Karpas-422 (cell line): ENCODE results near the gene PHB1. TPM values are rescaled to one million over a fixed set of nuclear protein-coding genes. Genes with fewer than 3 reads are reported as not detected.

Experiments
- DNase-seq: peaks from one replicate; pipeline ENCODE4 v3.0.0-alpha.2; 2015
- H2AFZ ChIP-seq: fragments of 200-600 bp; sonication (generic); 2 replicates; pipeline ENCODE4 v1.6.1; 2014; ENCODE audit warnings: antibody characterized with exemption, low read length, mixed read lengths
- H3K27ac ChIP-seq: fragments of 200-600 bp; sonication (generic); 2 replicates; pipeline ENCODE4 v1.5.1; 2014; ENCODE audit warnings: mild to moderate bottlenecking, low read length, moderate library complexity
- H3K27me3 ChIP-seq: fragments of 200-600 bp; sonication (generic); 2 replicates; pipeline ENCODE4 v1.6.1; 2014; ENCODE audit warnings: low read length, mixed read lengths
- H3K36me3 ChIP-seq: fragments of 200-600 bp; sonication (generic); 2 replicates; pipeline ENCODE4 v1.6.1; 2014; ENCODE audit warnings: low read length, mixed read lengths; ENCODE audit not compliant: insufficient read depth
- H3K4me1 ChIP-seq: fragments of 200-600 bp; sonication (generic); 2 replicates; pipeline ENCODE4 v1.6.1; 2014; ENCODE audit warnings: mild to moderate bottlenecking, low read length, mixed read lengths
- H3K4me2 ChIP-seq: fragments of 200-600 bp; sonication (generic); 2 replicates; pipeline ENCODE4 v1.6.1; 2014; ENCODE audit warnings: low read length, low read depth, mild to moderate bottlenecking; ENCODE audit not compliant: poor library complexity, severe bottlenecking
- H3K4me3 ChIP-seq: fragments of 200-600 bp; sonication (generic); 2 replicates; pipeline ENCODE4 v1.5.1; 2014; ENCODE audit warnings: mild to moderate bottlenecking, antibody characterized with exemption, low read length, mixed read lengths
- H3K79me2 ChIP-seq: fragments of 200-600 bp; sonication (generic); 2 replicates; pipeline ENCODE4 v1.6.1; 2014; ENCODE audit warnings: mild to moderate bottlenecking, low read length, mixed read lengths
- H3K9ac ChIP-seq: fragments of 200-600 bp; sonication (generic); 2 replicates; pipeline ENCODE4 v1.6.0; 2014; ENCODE audit warnings: low read length
- H3K9me2 ChIP-seq: fragments of 200-600 bp; sonication (generic), shearing (Covaris generic); replicated peaks from 2 replicates; pipeline ENCODE4 v1.6.0; 2014; ENCODE audit warnings: mild to moderate bottlenecking, low read length, moderate library complexity; ENCODE audit not compliant: insufficient read depth
- H3K9me3 ChIP-seq: fragments of 300-700, 200-600 bp; sonication (generic); 2 replicates; pipeline ENCODE4 v1.6.1; 2014; ENCODE audit warnings: low read length, mixed read lengths
- H4K20me1 ChIP-seq: fragments of 200-600 bp; sonication (generic); 2 replicates; pipeline ENCODE4 v1.6.1; 2014; ENCODE audit warnings: mild to moderate bottlenecking, antibody characterized with exemption, low read length, low read depth; ENCODE audit not compliant: insufficient read depth
- total RNA-seq: library from RNA; depleted of rRNA; stranded (reverse); fragments of >200 nt; shearing (Covaris generic); gene quantifications from 2 replicates; pipeline ENCODE4 v1.2.3, GENCODE V29; 2014; ENCODE audit warnings: low replicate concordance

The PHB1 gene
- total RNA-seq, 1 experiment from 2014 or later = 91.5 TPM

DNA sequence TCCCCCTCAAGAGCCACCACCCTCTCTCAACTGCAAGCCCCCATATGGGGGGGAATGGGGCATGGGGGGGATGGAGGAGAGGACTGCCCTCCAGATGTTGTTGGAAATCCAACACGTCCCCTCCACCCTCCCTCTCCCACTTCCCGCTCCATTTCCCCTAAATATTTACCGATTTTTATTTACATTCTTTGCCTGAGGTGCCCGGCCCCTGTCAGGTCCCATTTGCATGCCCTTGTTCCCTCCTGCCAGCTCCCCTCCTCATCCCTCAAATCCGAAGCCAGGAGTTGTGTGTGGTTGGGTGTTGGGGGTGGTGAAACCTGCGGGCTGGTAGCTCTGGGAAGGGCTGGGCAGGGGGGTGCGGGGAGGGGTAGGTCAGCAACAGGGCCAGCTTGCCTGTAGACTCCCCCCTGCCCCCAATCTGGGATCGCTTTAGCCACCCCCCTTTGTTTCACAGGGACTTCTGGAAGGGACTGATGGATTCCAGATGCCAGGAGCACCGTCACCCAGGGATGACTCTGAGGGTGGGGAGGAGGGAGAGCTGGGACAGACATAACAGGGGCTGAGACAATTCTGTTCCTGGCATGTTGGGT, 40.7 kb upstream of the PHB1 start:
- H3K27me3 ChIP-seq = no peaks in the 10 kb centered on the region
- DNase-seq = no peak
- no peak overlapping the region for H3K9ac ChIP-seq
- H3K4me3 ChIP-seq = no peak overlapping the region
- no peaks in the 10 kb centered on the region for H3K9me2 ChIP-seq
- H3K36me3 ChIP-seq = no peaks in the 10 kb centered on the region
- no peaks in the 10 kb centered on the region for H4K20me1 ChIP-seq
- H3K4me2 ChIP-seq = no peak overlapping the region
- no peaks in the 10 kb centered on the region for H3K79me2 ChIP-seq
- no peaks in the 10 kb centered on the region for H3K9me3 ChIP-seq
- no peak overlapping the region for H3K27ac ChIP-seq
- H3K4me1 ChIP-seq = no peaks in the 10 kb centered on the region
- H2AFZ ChIP-seq = no peak overlapping the region

DNA sequence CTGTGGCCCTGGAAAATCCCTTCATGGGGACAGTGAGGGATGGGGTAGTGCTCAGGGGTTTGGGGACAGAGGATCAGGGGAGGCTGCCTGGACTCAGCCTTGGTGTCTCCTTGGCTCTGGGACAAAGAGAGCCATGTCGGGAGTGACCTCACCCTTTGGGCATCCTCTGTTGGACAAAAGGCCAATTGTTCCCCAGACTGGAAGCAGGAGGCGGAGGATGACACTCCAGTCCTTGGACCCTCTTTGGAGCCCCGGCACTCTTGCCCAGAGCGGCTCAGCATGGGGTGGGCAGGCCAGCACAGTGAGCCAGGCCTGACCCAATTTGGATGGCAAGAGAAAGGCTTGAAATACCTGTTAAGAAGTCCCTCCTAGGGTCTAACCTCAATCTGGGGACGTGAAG, 39.4 kb upstream of the PHB1 start:
- no peaks in the 10 kb centered on the region for H3K9me2 ChIP-seq
- no peak overlapping the region for H3K4me3 ChIP-seq
- no peaks in the 10 kb centered on the region for H3K4me1 ChIP-seq
- no peaks in the 10 kb centered on the region for H3K9me3 ChIP-seq
- H3K9ac ChIP-seq = no peak overlapping the region
- H3K27ac ChIP-seq = no peak overlapping the region
- H3K27me3 ChIP-seq = no peaks in the 10 kb centered on the region
- no peak for DNase-seq
- no peak overlapping the region for H3K4me2 ChIP-seq
- no peak overlapping the region for H2AFZ ChIP-seq
- H3K79me2 ChIP-seq = no peaks in the 10 kb centered on the region
- H3K36me3 ChIP-seq = no peaks in the 10 kb centered on the region
- H4K20me1 ChIP-seq = no peaks in the 10 kb centered on the region

DNA sequence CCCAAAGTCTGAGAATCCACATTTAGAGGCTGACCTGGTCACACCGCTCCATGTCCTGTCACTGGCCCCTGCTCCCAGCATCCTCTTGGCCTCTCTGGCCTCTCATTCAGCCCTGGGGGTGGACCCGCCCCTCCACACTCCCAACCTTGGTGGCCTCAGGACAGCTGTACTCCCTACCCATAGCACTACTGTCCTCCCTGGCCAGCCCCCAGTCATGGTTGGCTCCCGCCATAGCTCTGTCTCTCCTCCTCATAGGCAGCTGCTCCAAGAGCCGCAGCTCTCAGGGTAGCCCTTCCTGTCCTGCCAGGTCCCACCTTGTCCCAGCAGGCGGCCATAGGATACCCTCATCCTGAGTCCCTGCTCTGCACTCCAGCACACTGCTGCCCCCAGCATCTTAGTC, 38.0 kb upstream of the PHB1 start:
- Histone ChIP-seq H3K79me2 (no peaks in the 10 kb centered on the region), H3K36me3 (no peaks in the 10 kb centered on the region), H3K4me2 (no peak overlapping the region), H3K4me3 (no peak overlapping the region), H3K4me1 (no peaks in the 10 kb centered on the region), H3K27ac (no peak overlapping the region), H3K9ac (no peak overlapping the region), H4K20me1 (no peaks in the 10 kb centered on the region), H2AFZ (no peak overlapping the region), H3K9me2 (no peaks in the 10 kb centered on the region), H3K27me3 (no peaks in the 10 kb centered on the region), H3K9me3 (no peaks in the 10 kb centered on the region)
- DNase-seq = no peak

DNA sequence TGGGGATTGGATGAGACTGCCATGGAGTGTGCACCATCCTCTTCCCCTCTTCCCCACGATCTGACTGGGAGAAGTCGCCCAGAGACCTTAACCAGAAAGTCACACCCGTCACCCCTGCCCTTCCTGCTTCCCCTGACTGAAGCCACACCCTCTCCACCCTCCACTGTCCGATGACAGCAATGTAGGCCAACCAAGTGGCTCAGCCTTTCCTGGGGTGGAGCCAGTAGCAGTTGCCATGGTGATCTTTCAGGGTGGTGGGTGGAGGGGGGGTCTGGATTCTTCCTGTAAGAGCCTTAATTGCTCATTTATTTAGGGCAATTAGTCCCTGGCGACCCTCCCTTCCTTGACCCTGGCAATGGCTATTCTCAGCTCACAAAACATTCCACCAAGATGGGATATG, 37.5 kb upstream of the PHB1 start:
- no peak overlapping the region for H3K9ac ChIP-seq
- no peak overlapping the region for H3K4me2 ChIP-seq
- H3K36me3 ChIP-seq = no peaks in the 10 kb centered on the region
- no peaks in the 10 kb centered on the region for H3K4me1 ChIP-seq
- no peaks in the 10 kb centered on the region for H3K9me3 ChIP-seq
- no peaks in the 10 kb centered on the region for H4K20me1 ChIP-seq
- no peak overlapping the region for H3K27ac ChIP-seq
- DNase-seq = no peak
- H3K9me2 ChIP-seq = no peaks in the 10 kb centered on the region
- no peaks in the 10 kb centered on the region for H3K79me2 ChIP-seq
- no peaks in the 10 kb centered on the region for H3K27me3 ChIP-seq
- no peak overlapping the region for H3K4me3 ChIP-seq
- H2AFZ ChIP-seq = no peak overlapping the region

DNA sequence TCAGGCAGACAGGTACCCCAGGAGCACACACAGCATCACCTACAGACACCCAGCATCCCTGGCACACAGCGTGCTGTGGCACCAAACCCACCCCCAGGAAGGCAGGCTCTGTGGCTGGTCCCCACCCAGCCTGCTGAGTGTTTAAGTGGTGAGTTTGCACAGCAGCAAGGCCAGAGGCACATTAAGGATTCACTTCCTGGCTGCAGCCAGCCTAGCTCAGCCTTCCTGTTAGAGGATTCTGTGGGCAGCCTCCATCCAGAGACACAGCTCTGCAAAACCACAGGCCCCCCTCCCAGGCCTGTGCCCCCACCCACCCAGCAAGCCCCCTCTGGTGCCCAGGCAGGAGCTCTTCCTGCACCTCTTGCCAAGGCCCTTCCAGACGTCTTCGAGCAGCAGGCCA, 36.1 kb upstream of the PHB1 start:
- no peak for DNase-seq

DNA sequence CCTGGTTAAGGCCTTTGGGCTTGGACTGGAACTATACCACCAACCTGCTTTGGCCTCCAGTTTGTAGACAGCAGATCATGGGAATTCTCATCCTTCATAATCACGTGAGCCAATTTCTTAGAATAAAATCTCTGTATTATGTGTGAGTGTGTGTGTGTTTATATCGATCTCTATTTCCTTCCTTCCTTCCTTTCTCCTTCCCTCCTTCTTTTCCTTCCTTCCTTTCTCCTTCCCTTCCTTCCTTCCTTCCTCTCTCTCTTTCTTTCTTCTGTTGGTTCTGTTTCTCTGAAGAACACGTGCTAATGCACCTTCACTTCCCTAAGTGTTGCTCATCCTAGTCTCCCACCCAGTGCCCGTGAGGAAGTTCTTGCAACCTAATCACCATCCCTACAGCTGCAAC, 35.5 kb upstream of the PHB1 start:
- Histone ChIP-seq H4K20me1 (no peaks in the 10 kb centered on the region), H3K9ac (no peak overlapping the region), H3K9me3 (no peaks in the 10 kb centered on the region), H3K9me2 (no peaks in the 10 kb centered on the region), H3K27me3 (no peaks in the 10 kb centered on the region), H2AFZ (no peak overlapping the region), H3K36me3 (no peaks in the 10 kb centered on the region), H3K4me2 (no peak overlapping the region), H3K27ac (no peak overlapping the region), H3K4me3 (no peak overlapping the region), H3K4me1 (no peaks in the 10 kb centered on the region), H3K79me2 (no peaks in the 10 kb centered on the region)
- no peak for DNase-seq

More for the DNA sequence above, 36.1 kb upstream of the PHB1 start:
- Histone ChIP-seq H3K4me3 (no peak overlapping the region), H3K27me3 (no peaks in the 10 kb centered on the region), H4K20me1 (no peaks in the 10 kb centered on the region), H3K9ac (no peak overlapping the region), H2AFZ (no peak overlapping the region), H3K9me2 (no peaks in the 10 kb centered on the region), H3K79me2 (no peaks in the 10 kb centered on the region), H3K4me1 (no peaks in the 10 kb centered on the region), H3K27ac (no peak overlapping the region), H3K36me3 (no peaks in the 10 kb centered on the region), H3K9me3 (no peaks in the 10 kb centered on the region), H3K4me2 (no peak overlapping the region)

DNA sequence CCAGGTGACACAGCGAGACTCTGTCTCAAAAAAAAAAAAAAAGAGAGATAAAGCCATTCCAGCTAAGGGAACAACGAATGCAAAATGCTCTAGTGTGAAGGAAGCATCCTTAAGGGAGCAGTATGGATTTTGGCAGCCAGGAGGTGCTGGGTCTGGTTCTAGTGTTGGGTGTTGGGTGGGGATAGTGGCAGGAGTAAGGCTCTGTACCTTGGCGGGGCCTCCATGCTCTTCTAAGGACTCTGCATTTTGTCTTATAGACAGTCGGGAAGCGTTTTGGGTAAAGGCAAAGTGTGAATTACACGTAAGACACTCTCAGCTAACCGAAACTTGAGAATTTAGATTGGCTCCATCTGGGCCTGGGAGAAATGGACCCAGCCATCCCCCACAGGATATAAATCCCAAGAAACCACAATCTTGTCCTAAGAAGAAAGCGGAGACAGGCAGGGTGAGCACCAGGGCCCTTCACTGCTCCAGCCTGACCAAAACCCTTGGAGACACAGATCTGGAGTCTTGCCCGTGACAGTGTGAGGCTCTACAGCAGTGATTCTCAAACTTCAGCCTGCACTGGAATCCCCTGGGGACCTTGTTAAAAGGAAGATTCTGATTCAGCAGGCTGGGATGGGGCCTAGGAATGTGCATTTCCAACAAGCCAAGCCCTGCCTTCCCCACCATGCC, 33.1 kb upstream of the PHB1 start:
- Histone ChIP-seq H3K4me1 (no peaks in the 10 kb centered on the region), H4K20me1 (no peaks in the 10 kb centered on the region), H3K9ac (no peak overlapping the region), H3K4me3 (no peak overlapping the region), H3K79me2 (no peaks in the 10 kb centered on the region), H3K36me3 (no peaks in the 10 kb centered on the region), H3K4me2 (no peak overlapping the region), H3K9me2 (no peaks in the 10 kb centered on the region), H3K27me3 (no peaks in the 10 kb centered on the region), H3K9me3 (no peaks in the 10 kb centered on the region), H3K27ac (no peak overlapping the region), H2AFZ (no peak overlapping the region)
- no peak for DNase-seq

DNA sequence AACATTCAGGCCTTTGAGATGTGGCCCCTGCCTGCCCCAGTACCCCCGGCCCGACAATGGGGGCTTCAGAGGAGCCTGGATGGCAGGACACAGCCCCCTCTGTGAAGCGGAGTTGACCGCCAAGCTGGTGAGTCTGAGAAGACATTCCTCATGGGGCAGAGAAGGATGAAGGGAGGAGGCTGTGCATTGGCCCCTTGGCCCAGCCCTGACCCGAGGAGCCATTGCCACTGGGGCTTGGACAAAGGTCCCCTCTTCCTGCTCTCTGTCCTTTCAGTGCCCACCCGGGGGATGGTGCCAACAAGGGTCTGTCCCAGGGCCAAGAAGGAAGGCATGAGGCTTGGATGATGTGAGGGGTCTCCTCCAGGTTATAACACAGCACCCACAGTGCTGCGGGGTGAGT, 30.9 kb upstream of the PHB1 start:
- DNase-seq = no peak
- Histone ChIP-seq H3K27me3 (no peaks in the 10 kb centered on the region), H3K4me2 (no peak overlapping the region), H3K4me3 (no peak overlapping the region), H3K9me2 (no peaks in the 10 kb centered on the region), H4K20me1 (no peaks in the 10 kb centered on the region), H3K36me3 (no peaks in the 10 kb centered on the region), H3K4me1 (no peaks in the 10 kb centered on the region), H3K9ac (no peak overlapping the region), H3K79me2 (no peaks in the 10 kb centered on the region), H3K9me3 (no peaks in the 10 kb centered on the region), H2AFZ (no peak overlapping the region), H3K27ac (no peak overlapping the region)
